K562 (cell line): ENCODE data around the gene SNRNP70. TPM values are rescaled to one million over a fixed set of nuclear protein-coding genes. Genes with fewer than 3 reads are reported as not detected.

Experiments
- EGR1 ChIP-seq: fragments of 450-650 bp; conservative IDR thresholded peaks from 2 replicates; pipeline ENCODE4 v1.6.1; 2017; ENCODE audit warnings: mild to moderate bottlenecking
- FOXP1 ChIP-seq: sonication (generic); formaldehyde crosslinking; IDR thresholded peaks from 2 replicates; pipeline ENCODE4 v1.8.0; 2022; ENCODE audit warnings: mild to moderate bottlenecking, missing genetic modification reagents
- KDM1A ChIP-seq, 2 experiments: fragments of 450-650 bp; IDR thresholded peaks; 2 replicates each; pipeline ENCODE4 v1.6.1; 2016; ENCODE audit warnings: mild to moderate bottlenecking in 2 of 2
- KDM5B ChIP-seq: fragments of 200-600 bp; sonication (generic); IDR thresholded peaks from 2 replicates; pipeline ENCODE4 v1.6.1; 2012; ENCODE audit warnings: low read depth, mild to moderate bottlenecking, moderate library complexity, low read length, control low read depth, inconsistent platforms; ENCODE audit not compliant: insufficient replicate concordance
- MTA2 ChIP-seq: fragments of 450-650 bp; IDR thresholded peaks from 2 replicates; pipeline ENCODE4 v1.6.1; 2016; ENCODE audit warnings: low read depth
- NFRKB ChIP-seq: fragments of 450-650 bp; IDR thresholded peaks from 2 replicates; pipeline ENCODE4 v1.6.1; 2016; ENCODE audit warnings: low read depth
- PPARD ChIP-seq: fragments of 250-450 bp; sonication (Bioruptor Pico); IDR thresholded peaks from 2 replicates; pipeline ENCODE4 v1.8.0; 2022; ENCODE audit warnings: inconsistent platforms, mild to moderate bottlenecking, moderate library complexity
- RBM14 ChIP-seq: fragments of 200-400 bp; formaldehyde crosslinking; IDR thresholded peaks from 2 replicates; pipeline ENCODE4 v1.6.1; 2018; ENCODE audit warnings: low read depth, mild to moderate bottlenecking, low read length, moderate library complexity, borderline replicate concordance; ENCODE audit not compliant: insufficient read depth
- TCF7 ChIP-seq: sonication (generic); IDR thresholded peaks from 2 replicates; pipeline ENCODE4 v1.6.1; 2016; ENCODE audit warnings: antibody characterized with exemption, borderline replicate concordance
- polyA plus RNA-seq, 8 experiments: library from polyadenylated mRNA; depleted of rRNA in 4 of 8; stranded (reverse) in 5 of 8; unstranded in 3 of 8; fragments of >200 nt; fragmentation: Nextera tagmentation in 2 of 8; fragmentation: Illumina TruSeq in 1 of 8; extraction: Ambion mirVana in 2 of 8; extraction: Trizol in 1 of 8; gene quantifications; 2 replicates each; pipeline versions ENCODE4 v1.2.1 to v1.2.3, GENCODE V29; 2011 to 2014; ENCODE audit warnings: inconsistent platforms in 1 of 8, missing spikeins in 1 of 8
- total RNA-seq, 7 experiments: library from RNA; depleted of rRNA in 6 of 7; stranded (reverse); fragments of >200 nt in 6 of 7; fragmentation: Illumina TruSeq in 2 of 7; extraction: Trizol in 2 of 7; gene quantifications; 2 replicates each; pipeline versions ENCODE4 v1.2.1 to v1.2.3, GENCODE V29; 2011 to 2021; ENCODE audit warnings: low replicate concordance in 1 of 7
- TF ChIP-seq, protein P1 (sequence below): sonication (generic); formaldehyde crosslinking; IDR thresholded peaks from 2 replicates; pipeline ENCODE4 v1.8.0; 2022; ENCODE audit warnings: mild to moderate bottlenecking, missing genetic modification reagents
- TF ChIP-seq, protein P2 (sequence below), 2 experiments: IDR thresholded peaks; 2 replicates each; pipeline ENCODE4 v1.6.1; 2011; ENCODE audit warnings: borderline replicate concordance in 1 of 2, control low read depth in 1 of 2, low read depth in 1 of 2, low read length in 1 of 2, mild to moderate bottlenecking in 1 of 2, mixed read lengths in 1 of 2, moderate library complexity in 1 of 2; ENCODE audit not compliant: insufficient read depth in 1 of 2, insufficient read length in 1 of 2, poor library complexity in 1 of 2, severe bottlenecking in 1 of 2; ENCODE audit errors: extremely low read depth in 1 of 2
- TF ChIP-seq, protein P3 (sequence below): fragments of 250-450 bp; sonication (Bioruptor Pico); IDR thresholded peaks from 2 replicates; pipeline ENCODE4 v1.5.0; 2020; ENCODE audit warnings: mild to moderate bottlenecking, borderline replicate concordance
- TF ChIP-seq, protein P4 (sequence below): sonication (generic); formaldehyde crosslinking; IDR thresholded peaks from 2 replicates; pipeline ENCODE4 v1.8.0; 2022; ENCODE audit warnings: missing genetic modification reagents, mild to moderate bottlenecking, borderline replicate concordance
- TF ChIP-seq, protein P5 (sequence below): fragments of 250-450 bp; sonication (Bioruptor Pico); IDR thresholded peaks from 2 replicates; pipeline ENCODE4 v1.5.0; 2022; ENCODE audit warnings: mild to moderate bottlenecking

Gene SNRNP70
- total and polyA plus RNA-seq, 9 of the 15 experiments (the other 6 are each of a cell fraction or from before 2014, with no cell fraction given) = 2.8 to 496 (median 136) TPM

DNA sequence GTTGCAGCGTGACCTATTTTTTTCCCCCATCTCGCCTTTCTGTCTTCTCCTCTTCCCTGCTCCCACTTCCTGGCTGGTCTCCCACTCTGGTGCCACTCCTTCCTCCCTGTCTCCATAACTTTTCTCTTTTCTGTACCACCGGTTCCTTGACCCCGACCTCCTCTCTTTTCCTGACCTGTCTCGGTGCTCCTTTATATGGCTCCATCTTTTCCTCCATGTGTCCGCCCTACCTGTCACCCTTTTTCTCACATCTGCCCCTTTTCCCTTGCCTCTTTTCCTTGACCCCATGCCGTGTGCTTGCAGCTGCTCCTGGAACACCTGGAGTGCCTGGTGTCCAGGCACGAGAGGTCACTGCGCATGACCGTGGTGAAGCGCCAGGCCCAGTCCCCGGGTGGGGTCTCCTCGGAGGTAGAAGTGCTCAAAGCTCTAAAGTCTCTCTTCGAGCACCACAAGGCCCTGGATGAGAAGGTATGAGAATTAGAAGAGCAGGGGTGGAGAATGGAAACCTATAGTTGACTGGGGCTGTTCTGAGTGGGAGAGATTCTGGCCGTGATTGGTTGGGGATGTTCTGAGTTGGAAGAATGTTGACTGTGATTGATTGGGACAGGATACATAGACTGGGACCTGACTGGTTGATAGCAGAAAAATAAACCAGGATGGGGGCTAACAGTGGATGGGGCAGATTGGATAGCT, 43.4 kb downstream of the SNRNP70 start (continued):
- TF ChIP-seq, protein P1, sequence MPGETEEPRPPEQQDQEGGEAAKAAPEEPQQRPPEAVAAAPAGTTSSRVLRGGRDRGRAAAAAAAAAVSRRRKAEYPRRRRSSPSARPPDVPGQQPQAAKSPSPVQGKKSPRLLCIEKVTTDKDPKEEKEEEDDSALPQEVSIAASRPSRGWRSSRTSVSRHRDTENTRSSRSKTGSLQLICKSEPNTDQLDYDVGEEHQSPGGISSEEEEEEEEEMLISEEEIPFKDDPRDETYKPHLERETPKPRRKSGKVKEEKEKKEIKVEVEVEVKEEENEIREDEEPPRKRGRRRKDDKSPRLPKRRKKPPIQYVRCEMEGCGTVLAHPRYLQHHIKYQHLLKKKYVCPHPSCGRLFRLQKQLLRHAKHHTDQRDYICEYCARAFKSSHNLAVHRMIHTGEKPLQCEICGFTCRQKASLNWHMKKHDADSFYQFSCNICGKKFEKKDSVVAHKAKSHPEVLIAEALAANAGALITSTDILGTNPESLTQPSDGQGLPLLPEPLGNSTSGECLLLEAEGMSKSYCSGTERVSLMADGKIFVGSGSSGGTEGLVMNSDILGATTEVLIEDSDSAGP (CRISPR knock-in tag) = no peak
- no peak for TF ChIP-seq KDM5B
- TF ChIP-seq PPARD (CRISPR knock-in tag) = no peak
- TF ChIP-seq, protein P2, sequence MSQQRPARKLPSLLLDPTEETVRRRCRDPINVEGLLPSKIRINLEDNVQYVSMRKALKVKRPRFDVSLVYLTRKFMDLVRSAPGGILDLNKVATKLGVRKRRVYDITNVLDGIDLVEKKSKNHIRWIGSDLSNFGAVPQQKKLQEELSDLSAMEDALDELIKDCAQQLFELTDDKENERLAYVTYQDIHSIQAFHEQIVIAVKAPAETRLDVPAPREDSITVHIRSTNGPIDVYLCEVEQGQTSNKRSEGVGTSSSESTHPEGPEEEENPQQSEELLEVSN (IDR thresholded peaks at IDR 0.05; ENCODE audit: borderline replicate concordance in 1 of 2, extremely low read depth in 1 of 2, insufficient read depth in 1 of 2, insufficient read length in 1 of 2, low read depth in 1 of 2, low read length in 1 of 2, poor library complexity in 1 of 2, severe bottlenecking in 1 of 2) = no peak
- TF ChIP-seq, protein P3, sequence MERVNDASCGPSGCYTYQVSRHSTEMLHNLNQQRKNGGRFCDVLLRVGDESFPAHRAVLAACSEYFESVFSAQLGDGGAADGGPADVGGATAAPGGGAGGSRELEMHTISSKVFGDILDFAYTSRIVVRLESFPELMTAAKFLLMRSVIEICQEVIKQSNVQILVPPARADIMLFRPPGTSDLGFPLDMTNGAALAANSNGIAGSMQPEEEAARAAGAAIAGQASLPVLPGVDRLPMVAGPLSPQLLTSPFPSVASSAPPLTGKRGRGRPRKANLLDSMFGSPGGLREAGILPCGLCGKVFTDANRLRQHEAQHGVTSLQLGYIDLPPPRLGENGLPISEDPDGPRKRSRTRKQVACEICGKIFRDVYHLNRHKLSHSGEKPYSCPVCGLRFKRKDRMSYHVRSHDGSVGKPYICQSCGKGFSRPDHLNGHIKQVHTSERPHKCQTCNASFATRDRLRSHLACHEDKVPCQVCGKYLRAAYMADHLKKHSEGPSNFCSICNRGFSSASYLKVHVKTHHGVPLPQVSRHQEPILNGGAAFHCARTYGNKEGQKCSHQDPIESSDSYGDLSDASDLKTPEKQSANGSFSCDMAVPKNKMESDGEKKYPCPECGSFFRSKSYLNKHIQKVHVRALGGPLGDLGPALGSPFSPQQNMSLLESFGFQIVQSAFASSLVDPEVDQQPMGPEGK (CRISPR knock-in tag) = no peak
- peak; percentile 34; the same call in 1 of the 2 replicates for TF ChIP-seq NFRKB
- TF ChIP-seq, protein P4, sequence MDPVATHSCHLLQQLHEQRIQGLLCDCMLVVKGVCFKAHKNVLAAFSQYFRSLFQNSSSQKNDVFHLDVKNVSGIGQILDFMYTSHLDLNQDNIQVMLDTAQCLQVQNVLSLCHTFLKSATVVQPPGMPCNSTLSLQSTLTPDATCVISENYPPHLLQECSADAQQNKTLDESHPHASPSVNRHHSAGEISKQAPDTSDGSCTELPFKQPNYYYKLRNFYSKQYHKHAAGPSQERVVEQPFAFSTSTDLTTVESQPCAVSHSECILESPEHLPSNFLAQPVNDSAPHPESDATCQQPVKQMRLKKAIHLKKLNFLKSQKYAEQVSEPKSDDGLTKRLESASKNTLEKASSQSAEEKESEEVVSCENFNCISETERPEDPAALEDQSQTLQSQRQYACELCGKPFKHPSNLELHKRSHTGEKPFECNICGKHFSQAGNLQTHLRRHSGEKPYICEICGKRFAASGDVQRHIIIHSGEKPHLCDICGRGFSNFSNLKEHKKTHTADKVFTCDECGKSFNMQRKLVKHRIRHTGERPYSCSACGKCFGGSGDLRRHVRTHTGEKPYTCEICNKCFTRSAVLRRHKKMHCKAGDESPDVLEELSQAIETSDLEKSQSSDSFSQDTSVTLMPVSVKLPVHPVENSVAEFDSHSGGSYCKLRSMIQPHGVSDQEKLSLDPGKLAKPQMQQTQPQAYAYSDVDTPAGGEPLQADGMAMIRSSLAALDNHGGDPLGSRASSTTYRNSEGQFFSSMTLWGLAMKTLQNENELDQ (CRISPR knock-in tag) = no peak
- peak; percentile 77 to 87 for TF ChIP-seq KDM1A (IDR thresholded peaks at IDR 0.05)
- TF ChIP-seq EGR1 = no peak
- TF ChIP-seq FOXP1 = 0 out of 2 replicates have a peak, but pooled peaks have one; percentile 67
- no peak for TF ChIP-seq MTA2
- no peak for TF ChIP-seq TCF7
- TF ChIP-seq, protein P5, sequence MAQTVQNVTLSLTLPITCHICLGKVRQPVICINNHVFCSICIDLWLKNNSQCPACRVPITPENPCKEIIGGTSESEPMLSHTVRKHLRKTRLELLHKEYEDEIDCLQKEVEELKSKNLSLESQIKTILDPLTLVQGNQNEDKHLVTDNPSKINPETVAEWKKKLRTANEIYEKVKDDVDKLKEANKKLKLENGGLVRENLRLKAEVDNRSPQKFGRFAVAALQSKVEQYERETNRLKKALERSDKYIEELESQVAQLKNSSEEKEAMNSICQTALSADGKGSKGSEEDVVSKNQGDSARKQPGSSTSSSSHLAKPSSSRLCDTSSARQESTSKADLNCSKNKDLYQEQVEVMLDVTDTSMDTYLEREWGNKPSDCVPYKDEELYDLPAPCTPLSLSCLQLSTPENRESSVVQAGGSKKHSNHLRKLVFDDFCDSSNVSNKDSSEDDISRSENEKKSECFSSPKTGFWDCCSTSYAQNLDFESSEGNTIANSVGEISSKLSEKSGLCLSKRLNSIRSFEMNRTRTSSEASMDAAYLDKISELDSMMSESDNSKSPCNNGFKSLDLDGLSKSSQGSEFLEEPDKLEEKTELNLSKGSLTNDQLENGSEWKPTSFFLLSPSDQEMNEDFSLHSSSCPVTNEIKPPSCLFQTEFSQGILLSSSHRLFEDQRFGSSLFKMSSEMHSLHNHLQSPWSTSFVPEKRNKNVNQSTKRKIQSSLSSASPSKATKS = no peak
- TF ChIP-seq RBM14 = no peak
